Transverse colon (tissue), 4 donors: ENCODE results near the gene CARMIL3. TPM values are rescaled to one million over a fixed set of nuclear protein-coding genes. Genes with fewer than 3 reads are reported as not detected.
A peak's percentile ranks its signal among the peaks of the same experiment; 100 is the strongest.

Experiments
- DNase-seq: peaks from one replicate; pipeline ENCODE4 v3.0.0-alpha.2; 2019
- H3K27ac ChIP-seq, 4 donors: fragments of 200-600 bp; sonication (generic); 2 replicates each; pipeline ENCODE4 v1.5.1; 2016 to 2018; ENCODE audit warnings: inconsistent platforms in 4 of 4
- H3K27me3 ChIP-seq: fragments of 200-600 bp; sonication (generic); 2 replicates; pipeline ENCODE4 v1.5.1; 2017; ENCODE audit warnings: inconsistent platforms
- H3K36me3 ChIP-seq, 4 donors: fragments of 200-600 bp; sonication (generic); 2 replicates each; pipeline ENCODE4 v1.5.1; 2017 to 2019; ENCODE audit warnings: inconsistent platforms in 4 of 4
- H3K4me1 ChIP-seq, 4 donors: fragments of 200-600 bp; sonication (generic); 2 replicates each; pipeline ENCODE4 v1.5.1; 2017 to 2020; ENCODE audit warnings: inconsistent platforms in 4 of 4
- H3K4me3 ChIP-seq, 4 donors: fragments of 200-600 bp; sonication (generic); 1 replicate in 1 of 4; 2 replicates in 3 of 4; pipeline versions ENCODE4 v1.5.1 to v1.6.1; 2017 to 2019; ENCODE audit warnings: inconsistent platforms in 4 of 4
- H3K9me3 ChIP-seq, 2 donors: fragments of 200-600 bp; sonication (generic); 2 replicates each; pipeline ENCODE4 v1.5.1; 2017 to 2019; ENCODE audit warnings: inconsistent platforms in 2 of 2
- CTCF ChIP-seq, 5 experiments: fragments of 200-600 bp in 3 of 5; fragments of 450-650 bp in 2 of 5; sonication (generic) in 3 of 5; IDR thresholded peaks; 1 replicate in 2 of 5; 2 replicates in 3 of 5; pipeline ENCODE4 v1.5.1; 2016 to 2017; ENCODE audit warnings: antibody characterized with exemption in 5 of 5, inconsistent platforms in 3 of 5, mild to moderate bottlenecking in 2 of 5, moderate library complexity in 1 of 5
- EP300 ChIP-seq: sonication (generic); formaldehyde crosslinking; IDR thresholded peaks from one replicate; pipeline ENCODE4 v1.6.1; 2017; ENCODE audit warnings: antibody characterized with exemption, low read depth
- POLR2A ChIP-seq: fragments of 450-650 bp; IDR thresholded peaks from one replicate; pipeline ENCODE4 v1.6.1; 2016; ENCODE audit warnings: antibody characterized with exemption, mild to moderate bottlenecking, moderate library complexity
- POLR2AphosphoS5 ChIP-seq, 3 donors: sonication (generic); formaldehyde crosslinking; IDR thresholded peaks; one replicate each; pipeline ENCODE4 v1.6.1; 2016; ENCODE audit warnings: antibody characterized with exemption in 3 of 3
- whole genome bisulfite sequencing, 2 donors: methylation state at CpG; one replicate each; pipeline ENCODE4 v1.1.5; 2018; ENCODE audit warnings: low coverage in 1 of 2; 5-methylcytosine and 5-hydroxymethylcytosine counted together
- in situ Hi-C, 4 donors: fragments of 200-750 bp; cut with MboI; loops; one replicate each; pipeline versions ENCODE4 v1.15.0 to v1.15.1; 2017; ENCODE audit warnings: low sequenced_read_pairs in 3 of 4, low pct_ligation_motif_present in 1 of 4, low pct_unique_long_range_greater_than_20kb in 1 of 4
- intact Hi-C: fragments of 100-400 bp; cut with DNase I; formaldehyde crosslinking; loops from one replicate; pipeline ENCODE4 v1.15.1; 2023; ENCODE audit warnings: low total_unique reads
- total RNA-seq, 4 donors: library from RNA; depleted of rRNA; stranded (reverse); fragments of >200 nt; gene quantifications; one replicate each; pipeline ENCODE4 v1.1.0, GENCODE V29; 2016

Gene CARMIL3
- total RNA-seq, 4 donors from 2014 or later: 0.20 to 4.1 (median 3.0) TPM

- H3K4me3 ChIP-seq: no peak overlapping the region
- no peak for TF ChIP-seq POLR2AphosphoS5 (IDR thresholded peaks at IDR 0.05)
- no peak for TF ChIP-seq POLR2A
- TF ChIP-seq CTCF (IDR thresholded peaks at IDR 0.05): no peak
- no peak for TF ChIP-seq EP300
- peaks cover 0 to 25% (median 9%) of the 10 kb centered on the region in 4 donors for H3K4me1 ChIP-seq
- H3K27me3 ChIP-seq: no peaks in the 10 kb centered on the region
- H3K9me3 ChIP-seq: no peaks in the 10 kb centered on the region
- 91 to 95% methylated on average over 4 of the region's 4 CpGs for WGBS, 2 donors
- intact Hi-C loops: loop anchor here (5.0 to 10.0 kb wide), 2 partner anchors 44 to 48 kb away; no protein-coding TSS in a partner anchor
- DNase-seq: no peak
- in situ Hi-C loops: no loop called here
- no peak overlapping the region for H3K27ac ChIP-seq
- peaks cover 0 to 9% (median 0%) of the 10 kb centered on the region in 4 donors for H3K36me3 ChIP-seq
These were observed 55.0 kb downstream of the CARMIL3 start for GRCh38 chr14:24106672-24107271.

- no peak for DNase-seq
- Histone ChIP-seq H3K27me3 (no peaks in the 10 kb centered on the region), H3K27ac (peak overlapping the region; percentile 36 to 69 (median 48)), H3K4me3 (no peak overlapping the region), H3K4me1 (peaks cover 2 to 28% (median 11%) of the 10 kb centered on the region in 4 donors), H3K9me3 (no peaks in the 10 kb centered on the region), H3K36me3 (peaks cover 0 to 6% (median 0%) of the 10 kb centered on the region in 4 donors)
- 35 to 42% methylated on average over 4 to 5 of the region's 5 CpGs for WGBS, 2 donors
- TF ChIP-seq POLR2AphosphoS5 (IDR thresholded peaks at IDR 0.05) (no peak), CTCF (IDR thresholded peaks at IDR 0.05) (no peak), POLR2A (no peak), EP300 (no peak)
- in situ Hi-C loops (no loop called here), intact Hi-C loops (loop anchor here (5.0 to 10.0 kb wide), 2 partner anchors 46 kb away; no protein-coding TSS in a partner anchor)
These were observed 56.6 kb downstream of the CARMIL3 start for GRCh38 chr14:24108336-24108874.

GRCh38 chr14:24110060-24110459, 58.3 kb downstream of the CARMIL3 start:
- peak overlapping the region in 1 of 4 donors; percentile 2 for H3K27ac ChIP-seq
- H3K4me3 ChIP-seq: no peak overlapping the region
- H3K4me1 ChIP-seq: peaks cover 5 to 30% (median 12%) of the 10 kb centered on the region in 4 donors
- WGBS, 2 donors: 66 to 85% methylated on average over 5 to 9 of the region's 9 CpGs
- H3K36me3 ChIP-seq: no peaks in the 10 kb centered on the region
- no peak for DNase-seq
- in situ Hi-C loops (no loop called here), intact Hi-C loops (no loop called here)
- no peak for TF ChIP-seq EP300
- no peak for TF ChIP-seq POLR2AphosphoS5 (IDR thresholded peaks at IDR 0.05)
- TF ChIP-seq CTCF (IDR thresholded peaks at IDR 0.05): no peak
- no peak for TF ChIP-seq POLR2A
- H3K9me3 ChIP-seq: no peaks in the 10 kb centered on the region
- H3K27me3 ChIP-seq: no peaks in the 10 kb centered on the region

GRCh38 chr14:24110523-24110922, 58.7 kb downstream of the CARMIL3 start:
- intact Hi-C loops (no loop called here), in situ Hi-C loops (no loop called here)
- TF ChIP-seq POLR2A: no peak
- TF ChIP-seq CTCF (IDR thresholded peaks at IDR 0.05): no peak
- no peak for TF ChIP-seq POLR2AphosphoS5 (IDR thresholded peaks at IDR 0.05)
- no peak for TF ChIP-seq EP300

More at GRCh38 chr14:24110523-24110922, 58.7 kb downstream of the CARMIL3 start:
- peak overlapping the region in 3 of 4 donors; percentile 2 to 38 (median 14) for H3K27ac ChIP-seq
- 57 to 60% methylated on average over 1 of the region's 1 CpG for WGBS, 2 donors
- no peak for DNase-seq
- no peaks in the 10 kb centered on the region for H3K36me3 ChIP-seq
- H3K9me3 ChIP-seq: no peaks in the 10 kb centered on the region
- no peaks in the 10 kb centered on the region for H3K27me3 ChIP-seq
- H3K4me1 ChIP-seq: peaks cover 7 to 30% (median 12%) of the 10 kb centered on the region in 4 donors
- H3K4me3 ChIP-seq: no peak overlapping the region
